GM12878 (cell line): ENCODE measurements around the gene ERP44. TPM values are rescaled to one million over a fixed set of nuclear protein-coding genes. Genes with fewer than 3 reads are reported as not detected.

Source experiments
- ATAC-seq: fragments of 200-7000 bp; cut with Tn5 transposase; 3 replicates; pipeline ENCODE4 v1.9.1; 2020; ENCODE audit warnings: mild to moderate bottlenecking, moderate library complexity
- BruUV-seq: library from RNA; stranded (reverse); fragments of 400-500 nt; replicated peaks from 2 replicates; lab custom pipeline; 2021; lab: Mats Ljungman, UMichigan
- CTCF ChIA-PET: fragments of 300-600 bp; sonication (Branson Sonifier 250); formaldehyde crosslinking; extraction: SDS; loops from one replicate; lab custom pipeline; 2021; ENCODE audit warnings: inconsistent platforms; lab: Yijun Ruan, JAX
- POLR2A ChIA-PET: fragments of 350-600 bp; formaldehyde crosslinking; extraction: SDS; loops from one replicate; lab custom pipeline; 2021; ENCODE audit warnings: inconsistent platforms; lab: Charles Lee
- RAD21 ChIA-PET: fragments of 300-600 bp; sonication (Branson Sonifier 250); formaldehyde crosslinking; loops from one replicate; lab custom pipeline; 2023; ENCODE audit warnings: antibody characterized with exemption; ENCODE audit not compliant: unreplicated experiment; lab: Charles Lee
- SMC1A ChIA-PET: fragments of 300-600 bp; sonication (Branson Sonifier 250); formaldehyde crosslinking; loops from one replicate; lab custom pipeline; 2023; ENCODE audit not compliant: unreplicated experiment, uncharacterized antibody; lab: Charles Lee
- DNase-seq: peaks from one replicate; pipeline ENCODE4 v3.0.0-alpha.2; 2011; ENCODE audit warnings: low read depth, low spot score
- FAIRE-seq: peaks from 3 replicates; lab custom pipeline; 2011; peaks lifted over from hg19 to GRCh38; lab: Jason Lieb, UNC
- H2AFZ ChIP-seq: 2 replicates; pipeline ENCODE4 v1.6.0; 2011; ENCODE audit warnings: low read depth, low read length, control low read depth; ENCODE audit not compliant: control insufficient read depth
- H3K27ac ChIP-seq: 2 replicates; pipeline ENCODE4 v1.5.1; 2011; ENCODE audit warnings: control low read depth; ENCODE audit not compliant: control insufficient read depth, insufficient read depth
- H3K27me3 ChIP-seq, 2 experiments: replicated peaks in 1 of 2; 2 replicates each; pipeline versions ENCODE4 v1.6.0 to v1.6.1; 2011; ENCODE audit warnings: low read length in 1 of 2; ENCODE audit not compliant: control insufficient read depth in 2 of 2, insufficient read depth in 2 of 2
- H3K36me3 ChIP-seq, 2 experiments: 2 replicates each; pipeline ENCODE4 v1.5.1; 2011; ENCODE audit warnings: low read length in 1 of 2; ENCODE audit not compliant: control insufficient read depth in 2 of 2, insufficient read depth in 2 of 2
- H3K4me1 ChIP-seq: 2 replicates; pipeline ENCODE4 v1.6.1; 2011; ENCODE audit warnings: mild to moderate bottlenecking, low read length, moderate library complexity, mixed read lengths; ENCODE audit not compliant: control insufficient read depth, insufficient read depth
- H3K4me2 ChIP-seq: 2 replicates; pipeline ENCODE4 v1.6.0; 2011; ENCODE audit warnings: control low read depth; ENCODE audit not compliant: control insufficient read depth, insufficient read depth
- H3K4me3 ChIP-seq: fragments of 200-600 bp; sonication (generic); 2 replicates; pipeline ENCODE4 v1.5.1; 2016
- H3K79me2 ChIP-seq: 2 replicates; pipeline ENCODE4 v1.6.0; 2011; ENCODE audit warnings: low read length; ENCODE audit not compliant: control insufficient read depth, insufficient read depth
- H3K9ac ChIP-seq: 2 replicates; pipeline ENCODE4 v1.8.0; 2011; ENCODE audit warnings: low read length, control low read depth, mixed read lengths; ENCODE audit not compliant: control insufficient read depth, insufficient read depth
- H3K9me3 ChIP-seq: replicated peaks from 3 replicates; pipeline ENCODE4 v1.5.1; 2011; ENCODE audit warnings: mild to moderate bottlenecking, low read length; ENCODE audit not compliant: control insufficient read depth, insufficient read depth
- H4K20me1 ChIP-seq: 2 replicates; pipeline ENCODE4 v1.6.0; 2011; ENCODE audit not compliant: control insufficient read depth, insufficient read depth
- IKZF1 ChIP-seq: fragments of 450-650 bp; conservative IDR thresholded peaks from 2 replicates; pipeline ENCODE4 v1.6.1; 2017; ENCODE audit warnings: antibody characterized with exemption, mild to moderate bottlenecking
- JUND ChIP-seq: IDR thresholded peaks from 2 replicates; pipeline ENCODE4 v1.6.1; 2012; ENCODE audit warnings: low read depth, mild to moderate bottlenecking, low read length, improper control_type of control experiment, moderate library complexity
- POLR2A ChIP-seq: IDR thresholded peaks from 2 replicates; pipeline ENCODE4 v1.6.1; 2011; ENCODE audit warnings: low read depth, mild to moderate bottlenecking, low read length
- SUPT20H ChIP-seq: IDR thresholded peaks from 2 replicates; pipeline ENCODE4 v1.6.1; 2011; ENCODE audit warnings: low read depth, mild to moderate bottlenecking, low read length, moderate library complexity, borderline replicate concordance; ENCODE audit not compliant: control insufficient read depth
- WRNIP1 ChIP-seq: IDR thresholded peaks from 2 replicates; pipeline ENCODE4 v1.6.1; 2011; ENCODE audit warnings: low read depth, low read length, improper control_type of control experiment, borderline replicate concordance
- ZBED1 ChIP-seq: IDR thresholded peaks from 2 replicates; pipeline ENCODE4 v1.6.1; 2016; ENCODE audit warnings: borderline replicate concordance
- WGBS: methylation state at CpG from one replicate; pipeline ENCODE4 v1.1.6; 2016; ENCODE audit warnings: low lambda C conversion rate; ENCODE audit not compliant: insufficient replicate concordance, insufficient coverage; ENCODE audit errors: missing lambda C conversion rate; 5-methylcytosine and 5-hydroxymethylcytosine counted together
- in situ Hi-C: fragments of 300-500 bp; cut with MboI; formaldehyde crosslinking; loops from 9 replicates; pipeline ENCODE4 v1.14.3; 2018; ENCODE audit warnings: mixed read lengths
- intact Hi-C: fragments of 100-400 bp; cut with micrococcal nuclease; formaldehyde crosslinking; loops from one replicate; pipeline ENCODE4 v1.14.2; 2022; ENCODE audit not compliant: unreplicated experiment
- polyA plus RNA-seq, 11 experiments: library from polyadenylated mRNA; depleted of rRNA in 4 of 11; unstranded in 6 of 11; stranded (reverse) in 5 of 11; fragments of >200 nt; fragmentation: Nextera tagmentation in 4 of 11; fragmentation: Illumina TruSeq in 1 of 11; extraction: Ambion mirVana in 4 of 11; extraction: Trizol in 1 of 11; gene quantifications; 1 replicate in 1 of 11; 2 replicates in 10 of 11; pipeline versions ENCODE4 v1.2.1 to v1.2.3, GENCODE V29; 2011 to 2016; ENCODE audit warnings: inconsistent platforms in 2 of 11, missing spikeins in 2 of 11, low read depth in 1 of 11
- total RNA-seq, 4 experiments: library from RNA; depleted of rRNA in 3 of 4; stranded (reverse); fragments of >200 nt in 3 of 4; fragmentation: Illumina TruSeq in 1 of 4; extraction: Trizol in 1 of 4; gene quantifications; 2 replicates each; pipeline versions ENCODE4 v1.2.1 to v1.2.3, GENCODE V29; 2013 to 2021

Gene ERP44
- total and polyA plus RNA-seq, 10 of the 15 experiments (the other 5 are each of a cell fraction or from before 2014, with no cell fraction given), result 11.5 to 52.4 (median 20.2) TPM

DNA sequence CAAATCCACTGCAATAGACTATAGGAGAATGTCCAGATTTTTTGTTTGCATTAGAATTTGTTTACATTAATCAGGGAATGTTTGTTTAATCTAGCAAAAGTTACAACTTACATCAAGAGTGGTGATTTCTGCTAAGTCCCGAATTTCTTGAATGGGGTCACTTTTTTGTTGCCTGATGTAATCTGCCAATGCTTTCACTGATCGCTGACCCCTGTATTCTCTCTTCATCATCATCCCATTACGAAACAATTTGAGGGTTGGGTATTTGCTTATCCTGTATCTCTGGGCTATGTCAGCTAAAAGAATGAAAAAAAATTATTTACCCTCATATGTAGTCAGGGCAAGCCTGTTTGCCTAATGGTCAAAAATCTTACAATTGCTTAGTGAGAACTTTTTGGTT is 76.9 kb downstream of the ERP44 start:
- TF ChIP-seq WRNIP1, result no peak
- TF ChIP-seq SUPT20H, result no peak
- no peak for TF ChIP-seq ZBED1
- no peak for TF ChIP-seq POLR2A
- TF ChIP-seq IKZF1, result no peak
- 98% methylated on average over 3 of the region's 3 CpGs for WGBS
- in situ Hi-C loops, result loop anchor here (25.0 kb wide), 2 partner anchors 210 to 565 kb away; partner anchors contain the start of genes CAVIN4 and NR4A3
- FAIRE-seq, result no peak
- H3K79me2 ChIP-seq, result no peaks in the 10 kb centered on the region; the same call in none of the 2 replicates
- no peak overlapping the region for H3K4me3 ChIP-seq
- ChIA-PET CTCF (interaction anchor here (0.8 to 2.9 kb wide), 2 partner anchors 9 to 194 kb away, joined by 3 to 12 read pairs; no protein-coding TSS in a partner anchor), RAD21 (no interaction called here), SMC1A (interaction anchor here (0.8 to 1.5 kb wide), 5 partner anchors 44 to 757 kb away, joined by 3 to 4 read pairs (median 3); no protein-coding TSS in a partner anchor), POLR2A (interaction anchor here (0.7 kb wide), 1 partner anchor 9 kb away, joined by 3 read pairs; no protein-coding TSS in a partner anchor)
- H3K27me3 ChIP-seq, result no peaks in the 10 kb centered on the region
- no peak overlapping the region for H3K9ac ChIP-seq
- H3K9me3 ChIP-seq, result no peaks in the 10 kb centered on the region
- peaks cover 0 to 14% of the 10 kb centered on the region in 2 experiments; a peak in 2 of 4 replicates for H3K36me3 ChIP-seq
- no TSS peak for BruUV-seq
- no peak overlapping the region for H2AFZ ChIP-seq
- no peak for DNase-seq
- H3K4me1 ChIP-seq, result no peaks in the 10 kb centered on the region
- intact Hi-C loops, result no loop called here
- ATAC-seq, result no peak
- H3K27ac ChIP-seq, result no peak overlapping the region
- no peak overlapping the region for H3K4me2 ChIP-seq
- H4K20me1 ChIP-seq, result no peaks in the 10 kb centered on the region; the same call in 1 of the 2 replicates

DNA sequence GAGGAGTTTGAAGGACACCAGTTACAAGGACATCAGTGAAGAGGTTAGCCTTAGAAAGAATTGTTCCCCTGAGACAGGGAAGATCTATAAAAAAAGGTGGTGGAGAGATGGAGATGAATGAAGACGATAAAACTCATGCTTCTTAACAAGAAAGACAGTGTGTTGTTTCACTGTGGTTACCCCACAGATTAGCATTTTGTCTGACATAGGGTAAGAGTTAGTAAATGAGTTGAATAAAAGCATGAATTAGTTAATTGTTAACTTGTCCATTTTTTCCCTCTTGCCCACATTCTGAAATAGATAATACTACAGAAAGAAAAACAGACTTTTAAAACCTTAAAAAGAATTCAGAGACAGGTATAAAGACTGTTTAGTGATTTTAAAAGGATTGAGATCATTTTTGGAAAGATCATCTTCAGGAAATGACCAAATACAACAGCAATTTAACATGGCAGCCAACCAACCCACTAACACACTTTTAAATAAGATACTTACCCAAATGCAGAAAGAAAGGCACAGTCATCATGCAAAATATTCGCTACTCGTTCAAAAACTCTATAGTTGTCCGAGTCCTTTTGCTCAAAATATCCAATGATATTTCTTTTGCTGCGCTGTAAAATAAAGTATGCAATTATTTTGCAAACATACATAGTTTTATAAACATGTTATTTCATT is 78.5 kb downstream of the ERP44 start:
- in situ Hi-C loops, result loop anchor here (25.0 kb wide), 2 partner anchors 208 to 567 kb away; partner anchors contain the start of genes CAVIN4 and NR4A3

More for the DNA sequence above, 78.5 kb downstream of the ERP44 start:
- BruUV-seq, result no TSS peak
- ChIA-PET CTCF (interaction anchor here (1.0 kb wide), 1 partner anchor 200 kb away, joined by 3 read pairs; no protein-coding TSS in a partner anchor), POLR2A (no interaction called here), SMC1A (interaction anchor here (0.7 kb wide), 2 partner anchors 70 to 195 kb away, joined by 3 read pairs; no protein-coding TSS in a partner anchor), RAD21 (no interaction called here)
- Histone ChIP-seq H3K27ac (no peak overlapping the region), H3K36me3 (peaks cover 0 to 23% of the 10 kb centered on the region in 2 experiments; a peak in 3 of 4 replicates), H3K9me3 (no peaks in the 10 kb centered on the region), H3K79me2 (no peaks in the 10 kb centered on the region; the same call in none of the 2 replicates), H3K9ac (no peak overlapping the region), H4K20me1 (no peaks in the 10 kb centered on the region; the same call in 1 of the 2 replicates), H3K27me3 (no peaks in the 10 kb centered on the region), H3K4me2 (no peak overlapping the region), H3K4me3 (no peak overlapping the region), H2AFZ (no peak overlapping the region), H3K4me1 (no peaks in the 10 kb centered on the region)
- ATAC-seq (no peak; the same call in 2 of the 3 replicates), DNase-seq (no peak), FAIRE-seq (no peak)
- TF ChIP-seq JUND, result no peak
- intact Hi-C loops, result no loop called here
- 79% methylated on average over 5 of the region's 5 CpGs for WGBS
